ENCODE data around the gene IFT27.
"Not testable (repeated sequence)": the region's sequence is repeated elsewhere in the genome, so short reads cannot be mapped to it uniquely, and the experiment has no call there.

Gene IFT27

GRCh38 chr22:36764641-36765040 lies 11.3 kb downstream of the IFT27 start:
- no peak for DNase-seq

DNA sequence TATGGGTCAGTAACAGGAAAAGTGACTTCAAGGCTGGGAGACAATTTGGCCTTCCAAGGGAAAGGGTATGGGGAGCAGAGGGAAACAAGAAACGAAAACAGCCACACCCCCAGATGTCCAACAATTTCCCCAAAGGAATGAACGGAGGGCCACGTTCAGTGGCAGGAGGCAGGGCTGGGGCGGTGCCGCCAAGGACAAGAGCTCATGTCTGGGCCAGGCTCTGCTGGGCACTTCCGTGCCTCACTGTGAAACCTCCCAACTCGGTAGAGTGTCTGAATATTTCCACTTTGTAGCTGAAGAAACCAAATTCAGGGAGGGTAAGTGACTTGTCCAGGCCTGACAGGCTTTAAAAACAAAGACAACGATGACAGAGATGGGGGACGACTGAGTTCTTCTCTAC lies 11.9 kb downstream of the IFT27 start:
- DNase-seq, result no peak

GRCh38 chr22:36763576-36763975 lies 12.3 kb downstream of the IFT27 start:
- DNase-seq, result no peak

- no peak for DNase-seq
Measured at GRCh38 chr22:36762687-36763260, 13.1 kb downstream of the IFT27 start.

- no peak for DNase-seq
Measured at GRCh38 chr22:36761553-36762240, 14.2 kb downstream of the IFT27 start.

DNA sequence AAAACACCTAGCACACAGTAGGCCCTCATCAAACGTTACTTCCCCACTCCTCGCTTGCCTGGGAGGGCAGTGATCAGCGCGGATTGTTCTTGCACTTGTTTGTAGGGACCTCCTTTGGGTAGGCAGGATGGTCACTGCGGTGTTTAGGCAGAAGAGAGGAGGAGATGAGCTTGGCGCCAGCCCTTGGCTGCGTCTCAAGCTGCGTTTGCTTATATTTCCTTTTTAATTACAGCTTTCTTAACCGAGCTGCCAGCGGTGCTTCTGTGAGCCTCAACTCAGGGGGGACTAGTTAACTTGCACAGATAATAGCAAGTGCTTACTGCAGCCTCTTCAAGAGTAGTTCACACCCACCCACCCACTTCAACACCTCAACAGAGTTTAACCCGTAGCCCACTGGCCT lies 15.1 kb downstream of the IFT27 start:
- DNase-seq, result no peak

DNA sequence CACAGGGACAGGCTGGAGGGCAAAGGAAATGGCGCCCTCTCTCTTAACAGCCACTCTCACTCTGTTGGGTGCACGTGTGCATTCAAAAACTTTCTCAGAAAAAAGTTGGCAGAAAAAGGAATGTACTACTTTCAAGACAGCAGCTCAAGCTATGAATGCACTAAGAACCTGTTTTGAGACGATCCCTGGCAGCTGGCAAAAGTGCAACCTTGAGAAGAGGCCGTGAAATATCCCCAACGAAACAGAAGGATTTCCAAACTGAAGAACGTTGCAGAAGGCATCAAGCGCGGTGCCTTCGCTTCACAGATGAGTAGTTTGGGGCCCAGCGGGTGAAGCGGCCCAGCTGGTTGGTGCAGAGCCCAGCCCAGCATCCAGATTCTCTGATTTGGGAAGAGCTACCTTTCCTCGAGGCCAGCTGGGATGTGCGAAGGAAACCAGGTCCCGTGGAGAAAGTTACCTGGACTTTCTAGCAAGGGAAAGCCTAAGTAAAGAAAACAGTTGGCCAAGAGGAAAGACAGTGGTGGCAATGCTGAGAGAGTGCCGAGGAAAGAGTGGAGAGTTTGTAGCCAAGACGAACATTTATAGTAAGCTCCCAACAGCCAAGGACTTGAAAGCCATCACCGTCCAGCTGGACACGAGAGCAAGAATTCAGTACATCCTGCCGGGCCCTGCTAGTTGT lies 16.3 kb downstream of the IFT27 start:
- DNase-seq, result no peak

GRCh38 chr22:36758792-36759271 lies 17.1 kb downstream of the IFT27 start:
- no peak for DNase-seq

GRCh38 chr22:36757668-36758211 lies 18.2 kb downstream of the IFT27 start:
- no peak for DNase-seq

DNA sequence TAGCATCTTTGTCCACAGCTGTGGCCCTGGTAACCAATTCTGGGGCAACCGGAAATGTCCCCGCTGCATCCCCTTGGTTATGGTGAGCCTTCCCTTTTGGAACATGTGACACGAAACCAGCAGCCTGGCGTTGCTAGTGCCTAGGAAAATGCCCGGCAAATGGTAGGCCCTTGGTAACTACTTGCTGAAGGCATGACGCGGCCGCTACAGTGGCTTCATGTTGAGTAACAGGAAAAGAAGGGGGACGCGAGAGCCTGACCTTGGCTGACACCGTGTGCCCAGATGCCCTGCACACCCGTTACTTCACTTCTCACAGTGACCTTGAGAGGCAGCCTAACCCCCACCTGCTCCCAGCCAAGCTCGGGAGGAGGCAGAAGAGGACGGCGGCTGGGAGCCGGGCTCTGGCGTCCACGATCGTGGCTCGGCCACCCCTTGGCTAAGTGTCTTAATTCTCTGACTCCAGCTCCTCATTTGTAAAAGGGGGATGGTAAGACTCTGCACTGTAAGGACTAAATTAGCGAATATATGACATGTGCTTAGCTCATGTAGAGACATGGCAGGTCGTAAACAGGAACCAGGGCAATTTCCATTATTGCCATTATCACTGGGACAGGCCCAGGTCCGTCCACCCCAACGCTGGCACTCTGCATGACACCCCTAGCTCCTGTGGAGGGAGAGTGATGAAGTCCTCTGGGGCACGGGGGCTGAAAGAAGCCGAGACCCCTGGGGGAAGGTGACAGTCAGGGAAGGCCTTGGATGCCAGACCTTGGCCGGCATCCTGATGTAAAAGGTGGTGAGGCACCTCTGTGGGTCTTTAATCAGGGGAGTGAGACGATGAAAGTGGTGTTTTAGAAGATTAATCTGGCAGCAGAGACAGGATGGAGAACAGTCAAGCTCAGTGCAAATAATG lies 18.9 kb downstream of the IFT27 start:
- no peak for DNase-seq

DNA sequence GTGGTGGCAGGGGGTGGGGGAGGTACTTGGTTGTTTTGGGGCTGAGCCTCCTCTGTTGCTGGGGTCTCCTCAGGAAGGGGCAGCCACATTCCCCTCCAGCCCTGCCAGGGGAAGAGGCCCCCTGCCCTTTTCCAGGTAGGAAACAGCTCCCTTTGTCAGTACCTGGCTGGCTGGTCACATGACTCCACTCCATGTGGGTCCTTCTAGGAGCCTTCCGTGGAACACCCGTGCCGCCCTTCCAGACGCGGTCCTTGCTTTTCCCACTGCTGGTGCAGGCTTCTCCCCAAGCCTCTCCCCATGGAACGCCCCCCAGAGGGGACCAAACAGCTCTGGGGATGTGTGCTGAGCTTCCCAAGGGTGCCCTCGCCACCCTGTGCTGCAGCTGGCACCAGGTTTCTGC lies 19.9 kb downstream of the IFT27 start:
- DNase-seq, result no peak

- DNase-seq, result no peak
Measured at GRCh38 chr22:36755316-36755715, 20.6 kb downstream of the IFT27 start.

DNA sequence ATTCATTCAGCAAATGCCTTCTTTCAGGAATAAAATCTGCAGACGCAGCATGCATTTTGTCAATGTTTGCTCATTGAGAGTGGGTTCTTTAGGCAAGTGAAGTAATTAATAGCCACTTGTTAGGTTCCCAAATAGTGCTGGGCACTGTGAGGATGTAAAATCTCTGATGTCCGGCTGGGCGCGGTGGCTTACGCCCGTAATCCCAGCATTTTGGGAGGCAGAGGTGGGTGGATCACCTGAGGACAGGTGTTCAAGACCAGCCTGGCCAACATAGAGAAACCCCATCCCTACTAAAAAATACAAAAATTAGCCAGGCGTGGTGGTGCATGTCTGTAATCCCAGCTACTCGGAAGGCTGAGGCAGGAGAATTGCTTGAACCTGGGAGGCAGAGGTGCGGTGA lies 21.0 kb downstream of the IFT27 start:
- not testable (repeated sequence) for DNase-seq

GRCh38 chr22:36753916-36754315 lies 22.0 kb downstream of the IFT27 start:
- no peak for DNase-seq

DNA sequence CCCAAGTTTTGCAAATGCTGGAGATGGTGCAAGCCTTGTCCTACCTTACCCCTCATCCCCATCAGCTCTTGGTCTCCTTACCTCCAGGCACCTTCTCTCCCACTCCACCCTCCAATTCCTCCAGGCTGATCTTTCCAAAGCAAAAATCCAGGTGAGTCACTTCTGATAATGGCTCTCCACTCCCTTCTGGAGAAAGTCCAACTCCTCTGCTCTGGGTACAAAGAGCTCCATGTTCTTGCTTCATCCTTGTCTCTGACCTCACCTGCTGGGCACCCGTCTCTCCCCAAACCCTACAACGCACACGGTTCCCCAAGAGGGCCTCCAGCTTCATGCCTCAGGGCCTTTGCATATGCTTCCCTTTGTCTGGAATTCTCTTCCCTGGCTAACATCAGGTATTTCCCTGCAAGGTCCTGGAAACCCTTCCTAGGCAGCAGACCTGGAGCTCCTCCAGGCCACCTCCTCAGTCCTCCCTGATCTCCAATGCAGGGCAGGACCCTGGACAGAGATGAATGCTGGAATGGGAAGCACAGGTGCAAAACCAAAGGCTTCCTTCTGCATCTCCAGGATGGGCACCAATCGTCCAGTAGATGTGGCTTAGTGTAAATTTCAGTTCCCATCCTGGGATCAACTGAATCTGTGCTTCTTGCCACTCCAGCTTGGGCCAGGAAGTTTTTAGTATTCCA lies 22.7 kb downstream of the IFT27 start:
- no peak for DNase-seq

GRCh38 chr22:36746375-36746970 lies 29.4 kb downstream of the IFT27 start:
- DNase-seq, result no peak

DNA sequence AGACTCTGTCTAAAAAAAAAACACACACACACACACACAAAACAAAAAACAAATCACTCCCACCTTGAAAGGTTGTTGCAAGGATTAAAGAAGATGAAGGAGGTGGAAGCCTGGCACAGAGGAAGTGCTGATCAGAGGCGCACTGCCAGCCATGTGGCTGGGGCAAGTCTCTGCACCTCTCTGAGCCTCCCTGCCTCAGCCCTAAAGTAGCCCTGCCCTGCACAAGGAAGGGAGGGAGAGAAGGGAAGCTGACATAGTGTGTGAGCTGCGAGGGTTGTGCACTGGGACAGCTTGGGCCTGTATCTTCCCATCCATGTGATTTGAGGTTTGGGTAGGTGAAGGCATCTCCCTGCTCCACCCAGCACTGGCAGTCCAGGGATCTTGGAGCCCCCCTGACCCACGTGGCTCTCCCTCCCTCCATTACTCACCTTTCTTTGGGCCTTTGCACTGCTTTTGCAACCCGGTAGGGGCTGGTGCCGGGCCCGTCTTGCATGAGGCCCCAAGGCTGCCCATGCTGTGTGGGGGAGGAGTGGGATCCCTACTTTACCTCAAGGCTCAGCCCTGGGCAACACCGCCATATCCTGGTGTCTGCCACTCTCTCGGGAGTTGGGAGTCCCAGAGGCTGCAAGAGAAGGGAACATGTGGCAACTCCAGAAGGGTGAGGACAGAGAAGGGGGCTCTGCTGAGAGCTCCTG lies 30.5 kb downstream of the IFT27 start:
- no peak for DNase-seq

GRCh38 chr22:36744791-36745190 lies 31.1 kb downstream of the IFT27 start:
- no peak for DNase-seq

- DNase-seq, result no peak
Measured at GRCh38 chr22:36744413-36744765, 31.5 kb downstream of the IFT27 start.

DNA sequence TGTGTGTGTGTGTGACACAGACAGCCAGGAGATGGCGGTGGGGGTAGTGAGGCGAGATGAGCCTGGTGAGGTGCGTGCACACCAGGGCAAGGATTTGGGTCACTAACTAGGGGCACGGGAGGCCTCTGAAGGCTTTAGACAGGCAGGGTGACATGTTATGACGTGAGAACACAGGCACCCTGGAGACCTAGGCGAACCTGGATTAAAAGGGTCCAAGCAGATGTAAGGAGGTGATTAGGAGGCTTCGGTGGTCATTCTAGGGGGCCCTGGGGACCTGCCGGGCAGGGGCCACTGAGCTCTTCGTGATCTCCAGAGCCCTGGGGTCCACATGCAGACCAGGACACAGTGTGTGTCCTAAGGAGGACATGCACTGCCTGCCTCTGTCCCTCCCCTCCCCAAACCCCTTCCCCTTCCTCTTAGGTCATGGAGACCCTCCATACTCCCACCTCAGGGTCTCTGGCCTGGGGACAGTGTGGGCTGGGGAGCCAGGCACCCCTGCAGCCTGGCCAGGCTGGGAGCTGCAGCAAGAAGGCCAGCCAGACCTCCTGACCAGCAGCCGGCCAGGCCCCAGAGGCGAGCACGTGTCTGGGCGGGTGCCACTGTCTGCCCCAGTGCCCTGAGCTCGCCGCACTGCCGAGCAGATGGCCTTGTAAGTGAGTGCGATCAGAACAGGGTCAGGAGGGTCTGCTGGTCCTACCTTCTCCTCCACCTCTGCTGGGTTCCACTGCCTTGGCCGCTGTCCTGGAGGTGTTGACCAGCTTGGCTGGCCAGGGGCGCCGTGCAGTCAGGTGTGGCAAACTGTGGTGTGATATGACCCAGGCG lies 32.1 kb downstream of the IFT27 start:
- DNase-seq, result no peak

Measured in GOT3 (cell line).